Measurements from ENCODE around the gene BAHD1. TPM values are rescaled to one million over a fixed set of nuclear protein-coding genes. Genes with fewer than 3 reads are reported as not detected.

BAHD1 gene
- total RNA-seq, 1 donor: 11.2 TPM

DNA sequence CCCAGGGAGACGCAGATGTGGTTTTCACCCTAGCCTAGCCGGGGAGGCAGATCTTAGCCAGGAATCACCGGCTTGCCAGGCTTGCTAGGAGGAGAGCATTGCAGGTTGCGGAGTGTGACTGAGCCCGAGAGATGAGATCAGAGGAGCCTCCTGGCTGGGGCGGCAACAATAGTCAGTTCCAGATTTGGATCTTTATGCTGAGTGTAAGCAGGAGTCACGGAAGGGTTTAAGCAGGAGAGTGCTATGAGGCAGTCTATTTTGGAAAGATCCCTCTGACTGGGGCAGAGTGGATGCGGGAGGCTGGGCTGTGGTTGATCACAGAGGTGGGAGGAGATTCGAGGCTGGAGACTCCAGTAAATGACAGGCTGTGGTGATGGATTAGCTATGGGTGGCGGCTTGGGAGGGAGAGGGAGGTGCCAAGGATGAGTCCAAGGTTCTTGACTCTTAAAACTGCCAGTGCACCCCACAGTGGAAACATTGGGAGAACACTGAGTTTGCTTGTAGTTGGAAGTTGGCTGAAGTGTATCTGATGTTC is 10.4 kb upstream of the BAHD1 start:
- DNase-seq (ENCODE audit: low read depth): no peak
- TF ChIP-seq, protein P1, sequence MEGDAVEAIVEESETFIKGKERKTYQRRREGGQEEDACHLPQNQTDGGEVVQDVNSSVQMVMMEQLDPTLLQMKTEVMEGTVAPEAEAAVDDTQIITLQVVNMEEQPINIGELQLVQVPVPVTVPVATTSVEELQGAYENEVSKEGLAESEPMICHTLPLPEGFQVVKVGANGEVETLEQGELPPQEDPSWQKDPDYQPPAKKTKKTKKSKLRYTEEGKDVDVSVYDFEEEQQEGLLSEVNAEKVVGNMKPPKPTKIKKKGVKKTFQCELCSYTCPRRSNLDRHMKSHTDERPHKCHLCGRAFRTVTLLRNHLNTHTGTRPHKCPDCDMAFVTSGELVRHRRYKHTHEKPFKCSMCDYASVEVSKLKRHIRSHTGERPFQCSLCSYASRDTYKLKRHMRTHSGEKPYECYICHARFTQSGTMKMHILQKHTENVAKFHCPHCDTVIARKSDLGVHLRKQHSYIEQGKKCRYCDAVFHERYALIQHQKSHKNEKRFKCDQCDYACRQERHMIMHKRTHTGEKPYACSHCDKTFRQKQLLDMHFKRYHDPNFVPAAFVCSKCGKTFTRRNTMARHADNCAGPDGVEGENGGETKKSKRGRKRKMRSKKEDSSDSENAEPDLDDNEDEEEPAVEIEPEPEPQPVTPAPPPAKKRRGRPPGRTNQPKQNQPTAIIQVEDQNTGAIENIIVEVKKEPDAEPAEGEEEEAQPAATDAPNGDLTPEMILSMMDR (IDR thresholded peaks at IDR 0.05; ENCODE audit: insufficient read depth, low read depth, low read length): no peak
- no peak overlapping the region for H3K4me3 ChIP-seq (ENCODE audit: low read depth, low read length)

DNA sequence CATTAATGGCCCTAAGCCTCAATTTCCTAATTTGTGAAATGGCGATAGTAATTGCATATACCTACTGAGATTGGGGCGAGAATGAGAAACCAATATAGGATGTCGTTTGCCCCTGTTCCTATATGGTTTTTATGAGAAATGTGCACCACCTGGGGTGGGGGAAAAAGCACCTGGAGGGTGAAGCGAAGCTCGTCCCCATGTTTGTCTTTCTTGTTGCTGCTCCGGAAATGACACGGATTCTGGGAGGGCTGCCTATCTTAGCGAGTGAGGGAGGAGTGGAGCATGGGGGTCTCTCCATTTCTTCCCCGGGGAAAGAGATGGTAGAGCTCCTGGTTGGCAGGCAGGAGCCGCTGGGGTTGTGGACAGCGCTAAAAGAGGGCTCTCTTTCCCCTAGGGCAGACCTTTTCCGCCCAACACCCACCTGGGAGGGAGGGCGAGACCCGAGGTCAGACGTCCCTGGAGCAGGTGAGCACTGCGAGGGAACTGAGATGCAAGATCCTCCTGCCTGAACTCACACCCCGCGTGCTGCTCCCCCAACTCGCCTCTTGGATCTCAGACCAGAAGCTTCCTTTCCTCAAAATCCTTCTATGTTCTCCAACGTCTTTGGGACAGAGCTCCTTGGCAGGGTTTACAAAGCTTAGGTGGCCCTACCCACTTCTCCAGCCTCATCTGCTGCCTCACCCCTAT is 5.6 kb upstream of the BAHD1 start:
- TF ChIP-seq, protein P1 (IDR thresholded peaks at IDR 0.05; ENCODE audit: insufficient read depth, low read depth, low read length): no peak
- DNase-seq (ENCODE audit: low read depth): no peak
- no peak overlapping the region for H3K4me3 ChIP-seq (ENCODE audit: low read depth, low read length)

DNA sequence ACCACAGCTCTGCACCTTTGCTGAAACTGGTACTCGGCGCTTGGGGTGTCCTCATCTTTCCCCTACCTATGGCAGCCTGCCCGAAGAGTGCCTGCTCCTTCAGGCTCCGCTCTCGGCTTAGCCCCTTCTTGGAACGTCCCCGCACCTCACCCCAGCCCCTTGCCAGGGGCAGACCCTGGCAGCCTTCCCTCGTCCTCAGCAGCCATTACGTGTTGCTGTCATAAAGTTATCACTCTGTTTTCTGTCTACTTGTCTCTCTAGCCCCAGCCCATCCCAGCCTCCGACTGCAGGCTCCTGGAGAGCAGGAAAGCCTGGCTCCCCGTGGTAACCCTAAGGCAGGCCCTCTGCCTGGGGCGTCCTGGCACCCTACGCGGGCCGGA is 5.1 kb upstream of the BAHD1 start:
- no peak for DNase-seq (ENCODE audit: low read depth)
- H3K4me3 ChIP-seq (ENCODE audit: low read depth, low read length): peak overlapping the region; percentile 56

DNA sequence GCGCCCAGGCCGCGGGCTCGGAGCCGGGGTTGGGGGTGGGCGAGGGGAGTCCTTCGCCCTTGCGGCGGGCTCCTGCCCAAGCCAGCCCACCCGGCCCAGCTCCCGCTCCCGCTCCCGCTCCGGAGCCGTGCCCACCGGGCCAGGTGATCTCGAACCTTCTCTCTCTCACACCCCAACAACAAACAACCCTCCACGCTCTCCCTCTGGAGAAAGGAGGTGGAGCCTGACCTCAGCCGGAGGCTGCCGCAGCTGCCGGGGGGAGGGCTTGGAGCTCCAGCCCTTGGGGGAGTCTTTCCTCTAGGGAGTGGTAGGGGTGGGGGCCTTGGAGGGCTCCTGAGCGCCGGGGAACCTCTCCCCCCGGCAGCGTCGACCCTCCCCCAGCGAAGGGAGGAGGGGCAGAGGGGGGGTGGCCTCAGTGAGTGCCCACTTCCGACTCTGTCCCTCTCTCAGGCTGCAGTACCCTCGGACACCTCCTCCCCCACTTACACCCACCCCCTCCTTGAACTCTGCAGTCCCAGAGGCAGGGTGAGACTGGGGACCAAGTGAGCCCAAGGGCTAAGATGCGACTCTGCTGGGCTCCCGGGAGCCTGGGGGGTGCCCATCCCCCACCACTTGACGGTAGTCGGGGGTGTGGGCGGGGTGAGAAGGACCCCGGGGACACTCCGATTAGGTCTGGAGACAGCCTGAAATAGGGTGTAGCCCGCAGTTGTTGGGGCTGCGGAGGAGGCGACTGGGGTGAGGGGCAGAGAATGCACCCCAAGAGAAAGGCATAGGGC is 4.4 kb upstream of the BAHD1 start:
- H3K4me3 ChIP-seq (ENCODE audit: low read depth, low read length): peak overlapping the region; percentile 56
- DNase-seq (ENCODE audit: low read depth): no peak
- TF ChIP-seq, protein P1 (IDR thresholded peaks at IDR 0.05; ENCODE audit: insufficient read depth, low read depth, low read length): no peak

More for the DNA sequence above, 5.1 kb upstream of the BAHD1 start:
- TF ChIP-seq, protein P1 (IDR thresholded peaks at IDR 0.05; ENCODE audit: insufficient read depth, low read depth, low read length): no peak

DNA sequence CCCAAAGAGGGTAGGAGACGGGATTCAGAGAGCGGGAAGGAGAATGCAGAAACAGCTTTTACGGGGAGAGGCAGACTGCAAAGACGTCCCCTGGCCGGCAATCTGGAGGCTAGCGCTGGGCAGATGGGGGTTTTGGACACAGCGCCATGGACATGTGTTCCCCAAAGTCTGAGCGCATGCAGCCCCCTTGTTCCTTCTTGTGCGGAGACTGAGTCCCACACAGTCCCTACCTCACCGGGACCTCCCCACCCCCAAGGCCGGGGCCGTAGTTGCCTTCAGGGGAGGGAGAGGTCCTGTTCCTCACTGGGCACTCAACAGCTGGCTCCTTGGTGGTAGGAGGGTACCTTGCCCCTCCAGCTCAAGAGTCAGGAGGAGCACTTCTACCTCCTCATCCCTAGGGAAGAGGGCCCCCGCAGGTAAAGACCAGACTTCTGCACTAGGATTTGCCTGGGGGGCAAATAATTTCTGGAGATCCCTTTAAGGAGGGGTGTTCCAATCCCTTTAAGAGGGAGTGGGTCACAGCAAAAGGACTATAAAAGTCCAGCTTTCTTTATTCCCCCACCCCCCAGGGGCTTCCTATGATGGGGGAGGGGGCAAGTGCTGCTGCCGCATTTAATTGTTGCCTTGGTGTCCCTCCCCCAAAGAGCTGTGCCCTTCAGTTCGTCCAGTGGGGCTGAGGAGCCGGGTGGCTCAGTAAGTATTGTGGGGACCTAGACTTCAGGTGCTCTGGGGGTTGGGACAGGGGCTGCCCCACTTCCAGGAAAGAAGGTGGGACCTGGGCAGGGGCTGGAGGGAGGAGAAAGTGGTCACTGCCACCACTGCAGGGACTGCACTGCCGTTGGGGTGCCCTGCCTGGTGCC is 3.6 kb upstream of the BAHD1 start:
- peak overlapping the region; percentile 56 for H3K4me3 ChIP-seq (ENCODE audit: low read depth, low read length)
- TF ChIP-seq, protein P1 (IDR thresholded peaks at IDR 0.05; ENCODE audit: insufficient read depth, low read depth, low read length): no peak
- no peak for DNase-seq (ENCODE audit: low read depth)
